HepG2 (cell line): ENCODE results near the gene MBL2. TPM values are rescaled to one million over a fixed set of nuclear protein-coding genes. Genes with fewer than 3 reads are reported as not detected.

ENCODE experiments used
- DPF2 ChIP-seq: sonication (generic); formaldehyde crosslinking; IDR thresholded peaks from 2 replicates; pipeline ENCODE4 v1.4.0; 2020; ENCODE audit warnings: mild to moderate bottlenecking, low read depth, missing genetic modification reagents, borderline replicate concordance
- GATA4 ChIP-seq: sonication (generic); IDR thresholded peaks from 2 replicates; pipeline ENCODE4 v1.6.1; 2016; ENCODE audit warnings: antibody characterized with exemption, low read depth, borderline replicate concordance
- LCORL ChIP-seq, 2 experiments: fragments of 450-650 bp in 1 of 2; sonication (generic) in 1 of 2; formaldehyde crosslinking in 1 of 2; IDR thresholded peaks; 2 replicates each; pipeline versions ENCODE4 v1.5.0 to v1.6.1; 2017 to 2020; ENCODE audit warnings: antibody characterized with exemption in 1 of 2, missing genetic modification reagents in 1 of 2
- MTERF4 ChIP-seq: sonication (generic); formaldehyde crosslinking; IDR thresholded peaks from 2 replicates; pipeline ENCODE4 v1.8.0; 2023; ENCODE audit warnings: mild to moderate bottlenecking, missing genetic modification reagents
- NR2F6 ChIP-seq, 2 experiments: IDR thresholded peaks; 2 replicates each; pipeline ENCODE4 v1.6.1; 2016; ENCODE audit warnings: antibody characterized with exemption in 1 of 2, mild to moderate bottlenecking in 1 of 2
- PRMT3 ChIP-seq: sonication (generic); formaldehyde crosslinking; IDR thresholded peaks from 2 replicates; pipeline ENCODE4 v1.8.1; 2022; ENCODE audit warnings: low read depth, mild to moderate bottlenecking, moderate library complexity, missing genetic modification reagents, borderline replicate concordance
- SPEN ChIP-seq: sonication (generic); formaldehyde crosslinking; IDR thresholded peaks from 2 replicates; pipeline ENCODE4 v1.5.1; 2020; ENCODE audit warnings: low read depth, mild to moderate bottlenecking, missing genetic modification reagents
- STAT5B ChIP-seq: sonication (generic); formaldehyde crosslinking; IDR thresholded peaks from 2 replicates; pipeline ENCODE4 v1.4.0; 2020; ENCODE audit warnings: missing genetic modification reagents
- ZFP1 ChIP-seq: IDR thresholded peaks from 2 replicates; pipeline ENCODE4 v1.6.1; 2016
- ZKSCAN5 ChIP-seq: sonication (generic); formaldehyde crosslinking; IDR thresholded peaks from 2 replicates; pipeline ENCODE4 v1.5.1; 2020; ENCODE audit warnings: mild to moderate bottlenecking, missing genetic modification reagents
- ZNF432 ChIP-seq: sonication (generic); formaldehyde crosslinking; IDR thresholded peaks from 2 replicates; pipeline ENCODE4 v1.5.0; 2020; ENCODE audit warnings: missing genetic modification reagents, mild to moderate bottlenecking, borderline replicate concordance
- ZNF761 ChIP-seq: sonication (generic); formaldehyde crosslinking; conservative IDR thresholded peaks from 2 replicates; pipeline ENCODE4 v1.4.0; 2020; ENCODE audit warnings: mild to moderate bottlenecking, missing genetic modification reagents
- ZZZ3 ChIP-seq: sonication (generic); formaldehyde crosslinking; IDR thresholded peaks from 2 replicates; pipeline ENCODE4 v1.4.0; 2020; ENCODE audit warnings: missing genetic modification reagents, mild to moderate bottlenecking, borderline replicate concordance
- polyA plus RNA-seq, 8 experiments: library from polyadenylated mRNA; depleted of rRNA in 3 of 8; stranded (reverse) in 7 of 8; unstranded in 1 of 8; fragments of >200 nt; fragmentation: Illumina TruSeq in 4 of 8; extraction: Trizol in 4 of 8; gene quantifications; 2 replicates each; pipeline versions ENCODE4 v1.2.1 to v1.2.3, GENCODE V29; 2011 to 2016; ENCODE audit warnings: low read depth in 4 of 8, missing spikeins in 1 of 8, mixed read lengths in 1 of 8; ENCODE audit not compliant: insufficient read depth in 1 of 8
- total RNA-seq, 5 experiments: library from RNA; depleted of rRNA; stranded (reverse); fragments of >200 nt; fragmentation: Illumina TruSeq; extraction: Trizol; gene quantifications; 2 replicates each; pipeline ENCODE4 v1.2.3, GENCODE V29; 2016; ENCODE audit warnings: low read depth in 1 of 5
- TF ChIP-seq, protein P1 (sequence below): fragments of 450-650 bp; IDR thresholded peaks from 2 replicates; pipeline ENCODE4 v1.6.1; 2016
- TF ChIP-seq, protein P2 (sequence below): sonication (generic); formaldehyde crosslinking; IDR thresholded peaks from 2 replicates; pipeline ENCODE4 v1.4.0; 2020; ENCODE audit warnings: missing genetic modification reagents, borderline replicate concordance
- TF ChIP-seq, protein P3 (sequence below): sonication (generic); formaldehyde crosslinking; IDR thresholded peaks from 2 replicates; pipeline ENCODE4 v1.5.1; 2020; ENCODE audit warnings: mild to moderate bottlenecking, missing genetic modification reagents, moderate library complexity

MBL2 gene
- total and polyA plus RNA-seq, 2 of the 13 experiments (the other 11 are each of a cell fraction or from before 2014, with no cell fraction given) = 9.6 to 16.2 TPM

DNA sequence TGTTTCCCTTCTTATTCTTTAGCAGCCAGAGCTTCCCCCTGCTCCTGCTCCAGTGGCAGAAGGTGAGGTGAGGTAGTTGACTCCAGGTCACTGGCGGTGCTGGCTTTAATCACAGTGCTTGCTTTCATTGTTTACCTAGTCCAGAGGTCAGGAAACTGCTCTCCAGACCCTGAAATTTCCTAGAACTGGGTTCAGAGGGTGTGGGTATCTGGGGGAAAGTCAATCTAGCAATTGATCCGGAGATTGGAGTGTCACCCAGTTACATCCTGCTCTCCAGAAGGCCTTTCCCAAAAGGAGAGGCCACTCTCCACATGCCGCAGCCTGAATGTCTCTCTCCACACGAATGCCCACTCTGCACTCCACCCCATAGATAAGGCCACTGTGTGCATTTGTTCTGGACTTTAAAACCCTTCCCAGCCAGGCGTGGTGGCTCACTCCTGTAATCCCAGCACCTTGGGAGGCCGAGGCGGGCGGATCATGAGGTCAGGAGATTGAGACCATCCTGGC is 2.1 kb upstream of the MBL2 start (continued):
- TF ChIP-seq, protein P1, sequence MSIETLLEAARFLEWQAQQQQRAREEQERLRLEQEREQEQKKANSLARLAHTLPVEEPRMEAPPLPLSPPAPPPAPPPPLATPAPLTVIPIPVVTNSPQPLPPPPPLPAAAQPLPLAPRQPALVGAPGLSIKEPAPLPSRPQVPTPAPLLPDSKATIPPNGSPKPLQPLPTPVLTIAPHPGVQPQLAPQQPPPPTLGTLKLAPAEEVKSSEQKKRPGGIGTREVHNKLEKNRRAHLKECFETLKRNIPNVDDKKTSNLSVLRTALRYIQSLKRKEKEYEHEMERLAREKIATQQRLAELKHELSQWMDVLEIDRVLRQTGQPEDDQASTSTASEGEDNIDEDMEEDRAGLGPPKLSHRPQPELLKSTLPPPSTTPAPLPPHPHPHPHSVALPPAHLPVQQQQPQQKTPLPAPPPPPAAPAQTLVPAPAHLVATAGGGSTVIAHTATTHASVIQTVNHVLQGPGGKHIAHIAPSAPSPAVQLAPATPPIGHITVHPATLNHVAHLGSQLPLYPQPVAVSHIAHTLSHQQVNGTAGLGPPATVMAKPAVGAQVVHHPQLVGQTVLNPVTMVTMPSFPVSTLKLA = no peak
- TF ChIP-seq ZNF432 (CRISPR knock-in tag) (no peak), STAT5B (peak; percentile 43), LCORL (IDR thresholded peaks at IDR 0.05) (peak; percentile 64; the same call in 1 of the 2 replicates), LCORL (CRISPR knock-in tag; IDR thresholded peaks at IDR 0.05) (peak; percentile 95), ZNF761 (peak; percentile 75; the same call in 1 of the 2 replicates), SPEN (CRISPR knock-in tag) (peak; percentile 90), PRMT3 (CRISPR knock-in tag) (0 out of 2 replicates have a peak, but pooled peaks have one; percentile 34), MTERF4 (CRISPR knock-in tag) (no peak), DPF2 (CRISPR knock-in tag) (peak; percentile 97), ZFP1 (peak; percentile 83; the same call in 1 of the 2 replicates), ZKSCAN5 (CRISPR knock-in tag) (no peak), NR2F6 (IDR thresholded peaks at IDR 0.05) (peak; percentile 98), NR2F6 (CRISPR knock-in tag; IDR thresholded peaks at IDR 0.05) (peak; percentile 98), GATA4 (peak; percentile 95), ZZZ3 (CRISPR knock-in tag) (peak; percentile 23; the same call in 1 of the 2 replicates)
- TF ChIP-seq, protein P2, sequence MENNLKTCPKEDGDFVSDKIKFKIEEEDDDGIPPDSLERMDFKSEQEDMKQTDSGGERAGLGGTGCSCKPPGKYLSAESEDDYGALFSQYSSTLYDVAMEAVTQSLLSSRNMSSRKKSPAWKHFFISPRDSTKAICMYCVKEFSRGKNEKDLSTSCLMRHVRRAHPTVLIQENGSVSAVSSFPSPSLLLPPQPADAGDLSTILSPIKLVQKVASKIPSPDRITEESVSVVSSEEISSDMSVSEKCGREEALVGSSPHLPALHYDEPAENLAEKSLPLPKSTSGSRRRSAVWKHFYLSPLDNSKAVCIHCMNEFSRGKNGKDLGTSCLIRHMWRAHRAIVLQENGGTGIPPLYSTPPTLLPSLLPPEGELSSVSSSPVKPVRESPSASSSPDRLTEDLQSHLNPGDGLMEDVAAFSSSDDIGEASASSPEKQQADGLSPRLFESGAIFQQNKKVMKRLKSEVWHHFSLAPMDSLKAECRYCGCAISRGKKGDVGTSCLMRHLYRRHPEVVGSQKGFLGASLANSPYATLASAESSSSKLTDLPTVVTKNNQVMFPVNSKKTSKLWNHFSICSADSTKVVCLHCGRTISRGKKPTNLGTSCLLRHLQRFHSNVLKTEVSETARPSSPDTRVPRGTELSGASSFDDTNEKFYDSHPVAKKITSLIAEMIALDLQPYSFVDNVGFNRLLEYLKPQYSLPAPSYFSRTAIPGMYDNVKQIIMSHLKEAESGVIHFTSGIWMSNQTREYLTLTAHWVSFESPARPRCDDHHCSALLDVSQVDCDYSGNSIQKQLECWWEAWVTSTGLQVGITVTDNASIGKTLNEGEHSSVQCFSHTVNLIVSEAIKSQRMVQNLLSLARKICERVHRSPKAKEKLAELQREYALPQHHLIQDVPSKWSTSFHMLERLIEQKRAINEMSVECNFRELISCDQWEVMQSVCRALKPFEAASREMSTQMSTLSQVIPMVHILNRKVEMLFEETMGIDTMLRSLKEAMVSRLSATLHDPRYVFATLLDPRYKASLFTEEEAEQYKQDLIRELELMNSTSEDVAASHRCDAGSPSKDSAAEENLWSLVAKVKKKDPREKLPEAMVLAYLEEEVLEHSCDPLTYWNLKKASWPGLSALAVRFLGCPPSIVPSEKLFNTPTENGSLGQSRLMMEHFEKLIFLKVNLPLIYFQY (CRISPR knock-in tag) = peak; percentile 87; the same call in 1 of the 2 replicates
- TF ChIP-seq, protein P3, sequence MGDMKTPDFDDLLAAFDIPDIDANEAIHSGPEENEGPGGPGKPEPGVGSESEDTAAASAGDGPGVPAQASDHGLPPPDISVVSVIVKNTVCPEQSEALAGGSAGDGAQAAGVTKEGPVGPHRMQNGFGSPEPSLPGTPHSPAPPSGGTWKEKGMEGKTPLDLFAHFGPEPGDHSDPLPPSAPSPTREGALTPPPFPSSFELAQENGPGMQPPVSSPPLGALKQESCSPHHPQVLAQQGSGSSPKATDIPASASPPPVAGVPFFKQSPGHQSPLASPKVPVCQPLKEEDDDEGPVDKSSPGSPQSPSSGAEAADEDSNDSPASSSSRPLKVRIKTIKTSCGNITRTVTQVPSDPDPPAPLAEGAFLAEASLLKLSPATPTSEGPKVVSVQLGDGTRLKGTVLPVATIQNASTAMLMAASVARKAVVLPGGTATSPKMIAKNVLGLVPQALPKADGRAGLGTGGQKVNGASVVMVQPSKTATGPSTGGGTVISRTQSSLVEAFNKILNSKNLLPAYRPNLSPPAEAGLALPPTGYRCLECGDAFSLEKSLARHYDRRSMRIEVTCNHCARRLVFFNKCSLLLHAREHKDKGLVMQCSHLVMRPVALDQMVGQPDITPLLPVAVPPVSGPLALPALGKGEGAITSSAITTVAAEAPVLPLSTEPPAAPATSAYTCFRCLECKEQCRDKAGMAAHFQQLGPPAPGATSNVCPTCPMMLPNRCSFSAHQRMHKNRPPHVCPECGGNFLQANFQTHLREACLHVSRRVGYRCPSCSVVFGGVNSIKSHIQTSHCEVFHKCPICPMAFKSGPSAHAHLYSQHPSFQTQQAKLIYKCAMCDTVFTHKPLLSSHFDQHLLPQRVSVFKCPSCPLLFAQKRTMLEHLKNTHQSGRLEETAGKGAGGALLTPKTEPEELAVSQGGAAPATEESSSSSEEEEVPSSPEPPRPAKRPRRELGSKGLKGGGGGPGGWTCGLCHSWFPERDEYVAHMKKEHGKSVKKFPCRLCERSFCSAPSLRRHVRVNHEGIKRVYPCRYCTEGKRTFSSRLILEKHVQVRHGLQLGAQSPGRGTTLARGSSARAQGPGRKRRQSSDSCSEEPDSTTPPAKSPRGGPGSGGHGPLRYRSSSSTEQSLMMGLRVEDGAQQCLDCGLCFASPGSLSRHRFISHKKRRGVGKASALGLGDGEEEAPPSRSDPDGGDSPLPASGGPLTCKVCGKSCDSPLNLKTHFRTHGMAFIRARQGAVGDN = peak; percentile 80; the same call in 1 of the 2 replicates
